GM18907 (cell line): ENCODE measurements around the gene TMTC2.
"Not testable (repeated sequence)": the region's sequence is repeated elsewhere in the genome, so short reads cannot be mapped to it uniquely, and the experiment has no call there.

Experiments used
- ATAC-seq: cut with Tn5 transposase; IDR thresholded peaks from one replicate; pipeline ENCODE4 v1.9.1; 2021; ENCODE audit warnings: mild to moderate bottlenecking, moderate library complexity; ENCODE audit not compliant: unreplicated experiment

Gene TMTC2

DNA sequence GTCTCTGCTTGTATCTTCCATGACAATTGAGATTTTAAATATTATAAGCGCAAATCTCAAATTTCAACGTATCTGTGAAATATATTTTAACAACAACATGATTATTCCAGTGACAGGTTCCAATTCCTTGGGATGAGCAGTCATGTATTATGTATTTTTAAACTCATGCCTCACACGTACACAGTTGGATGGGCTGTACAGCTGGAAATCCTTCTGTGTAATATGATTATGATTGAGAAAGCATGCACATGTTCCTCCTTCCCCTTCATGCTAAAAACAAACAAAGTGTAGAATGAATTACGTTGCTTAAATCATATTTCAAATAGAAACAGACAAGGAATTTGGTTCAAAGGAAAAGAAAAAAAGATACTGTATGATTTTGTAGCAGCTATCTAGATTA is 428.3 kb downstream of the TMTC2 start:
- ATAC-seq: no peak

DNA sequence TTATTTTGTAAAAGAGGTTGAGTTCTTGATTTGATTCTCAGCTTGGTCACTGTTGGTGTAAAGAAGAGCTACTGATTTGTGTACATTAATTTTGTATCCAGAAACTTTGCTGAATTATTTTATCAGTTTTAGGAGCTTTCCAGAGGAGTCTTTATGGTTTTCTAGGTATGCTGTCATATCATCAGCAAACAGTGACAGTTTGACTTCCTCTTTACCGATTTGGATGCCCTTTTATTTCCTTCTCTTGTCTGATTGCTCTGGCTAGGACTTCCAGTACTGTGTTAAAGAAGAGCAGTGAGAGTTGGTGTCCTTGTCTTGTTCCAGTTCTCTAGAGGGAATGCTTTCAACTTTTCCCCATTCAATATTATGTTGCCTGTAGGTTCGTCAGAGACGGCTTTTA is 431.2 kb downstream of the TMTC2 start:
- not testable (repeated sequence) for ATAC-seq

DNA sequence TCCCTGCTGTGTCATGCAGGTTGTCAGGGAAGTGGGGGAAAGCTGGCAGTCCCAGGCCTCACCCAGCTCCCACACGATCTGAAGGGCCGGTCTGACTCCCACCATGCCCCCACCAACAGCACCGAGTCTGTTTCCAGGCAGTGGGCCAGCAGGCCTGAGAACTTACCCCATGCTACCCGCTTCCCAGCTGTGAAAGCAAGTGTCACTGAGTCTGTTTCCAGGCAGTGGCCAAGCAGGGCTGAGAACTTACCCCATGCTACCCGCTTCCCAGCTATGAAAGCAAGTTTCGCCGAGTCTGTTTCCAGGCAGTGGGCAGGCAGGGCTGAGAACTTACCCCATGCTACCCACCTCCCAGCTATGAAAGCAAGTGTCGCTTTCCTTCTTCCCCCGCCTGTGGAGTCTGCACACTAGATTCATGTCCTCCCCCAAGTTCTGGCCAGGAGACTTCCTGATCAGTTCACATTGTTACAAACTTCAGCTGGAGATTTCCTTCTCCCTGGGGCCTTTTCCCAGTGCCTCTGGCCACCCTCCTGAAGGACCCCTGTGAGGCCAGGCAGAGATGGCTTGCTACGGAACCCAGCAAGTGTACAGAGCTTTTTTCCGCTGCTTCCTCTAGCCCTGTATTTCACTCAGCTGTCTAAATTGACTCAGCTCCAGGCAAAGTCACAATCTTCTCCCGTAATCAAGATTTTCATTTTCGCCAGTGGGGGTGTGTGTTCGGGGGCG is 435.4 kb downstream of the TMTC2 start:
- ATAC-seq: no peak

DNA sequence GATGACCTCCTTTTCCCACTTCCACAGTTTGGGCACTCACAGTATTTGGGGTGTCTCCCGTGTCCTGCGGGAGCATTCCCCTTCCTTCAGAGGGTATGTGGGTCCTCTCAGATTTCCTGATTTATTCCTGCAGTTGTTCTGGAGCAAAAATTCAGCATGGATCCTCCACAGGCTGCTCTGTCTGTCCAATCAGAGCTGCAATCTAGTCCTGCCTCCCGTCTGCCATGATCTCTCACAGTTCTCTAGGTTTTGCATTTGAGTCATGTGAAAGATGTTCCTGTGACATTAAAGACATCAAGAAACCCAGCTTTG is 435.9 kb downstream of the TMTC2 start:
- ATAC-seq: no peak

DNA sequence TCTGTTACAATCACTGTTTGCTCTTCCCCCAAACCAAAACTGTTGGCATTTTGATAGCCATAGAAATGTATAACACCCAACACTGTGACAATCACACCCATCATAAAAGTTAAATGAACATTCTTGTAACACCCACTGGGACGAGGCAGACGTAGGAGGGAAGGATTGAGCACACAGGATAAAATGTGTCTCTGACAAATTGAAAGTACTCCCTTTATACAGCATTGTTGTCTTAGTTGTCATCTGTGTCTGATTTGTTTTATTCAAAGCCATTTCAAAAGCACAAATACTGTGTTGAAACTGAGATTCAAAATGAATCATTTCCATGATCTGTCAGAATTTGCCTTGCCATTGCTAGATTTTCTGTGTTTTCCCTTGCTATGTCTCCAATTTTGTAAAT is 436.3 kb downstream of the TMTC2 start:
- ATAC-seq: no peak

DNA sequence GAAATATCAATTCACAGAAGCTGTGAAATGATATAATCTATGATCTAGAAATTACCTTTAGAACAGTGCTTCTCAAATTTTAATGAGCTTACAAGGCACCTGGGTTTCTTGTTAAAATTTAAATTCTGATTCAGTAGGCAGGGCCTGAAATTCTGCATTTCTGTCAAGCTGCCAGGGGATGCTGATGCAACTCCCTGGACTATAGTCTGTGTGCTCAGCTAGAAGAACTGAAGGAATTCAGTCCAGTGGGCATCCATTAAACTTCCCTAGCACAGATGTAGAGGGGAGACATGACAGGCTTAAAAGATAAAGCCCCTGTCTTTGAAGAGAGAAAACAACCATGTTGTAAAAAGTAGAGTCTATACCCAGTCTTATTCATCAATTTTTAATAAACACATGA is 441.8 kb downstream of the TMTC2 start:
- no peak for ATAC-seq

DNA sequence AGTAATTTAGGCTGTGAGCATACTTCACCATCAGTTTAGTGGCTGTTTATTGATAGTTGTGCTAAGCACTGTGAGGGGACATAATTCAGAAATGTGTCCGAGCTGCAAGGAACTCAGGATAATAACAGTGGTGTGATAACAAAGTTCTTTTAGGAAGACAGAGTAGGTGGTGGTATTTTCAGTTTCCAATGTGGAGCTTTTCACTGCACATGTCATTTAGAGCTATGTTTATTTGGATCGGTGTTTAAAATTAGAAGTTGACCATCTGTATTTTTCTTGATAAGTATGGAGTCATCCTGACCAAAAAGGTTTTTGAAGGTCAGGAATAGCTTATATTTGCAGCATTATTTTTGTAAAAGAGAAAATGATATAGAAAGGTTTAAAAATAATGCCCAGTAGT is 443.5 kb downstream of the TMTC2 start:
- ATAC-seq: no peak

DNA sequence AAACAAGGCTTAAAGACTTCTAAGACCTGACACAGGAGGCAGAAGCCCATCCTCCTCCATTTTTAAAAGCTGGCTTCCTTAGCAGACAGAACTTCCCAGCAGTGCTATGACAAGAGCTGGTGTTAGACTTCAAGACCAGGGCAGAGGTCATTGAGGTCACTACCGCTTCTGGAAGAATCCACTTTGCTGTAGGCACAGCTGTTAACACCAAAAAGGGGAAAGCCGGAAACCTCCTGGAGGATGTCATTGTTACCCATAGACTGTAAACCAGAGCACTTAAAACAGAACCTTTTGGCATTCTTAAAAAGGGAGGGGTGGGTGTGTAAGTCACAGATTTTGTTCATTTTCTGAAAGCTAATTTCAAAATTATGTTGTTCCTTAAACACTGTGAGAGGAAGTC is 445.7 kb downstream of the TMTC2 start:
- ATAC-seq: no peak

DNA sequence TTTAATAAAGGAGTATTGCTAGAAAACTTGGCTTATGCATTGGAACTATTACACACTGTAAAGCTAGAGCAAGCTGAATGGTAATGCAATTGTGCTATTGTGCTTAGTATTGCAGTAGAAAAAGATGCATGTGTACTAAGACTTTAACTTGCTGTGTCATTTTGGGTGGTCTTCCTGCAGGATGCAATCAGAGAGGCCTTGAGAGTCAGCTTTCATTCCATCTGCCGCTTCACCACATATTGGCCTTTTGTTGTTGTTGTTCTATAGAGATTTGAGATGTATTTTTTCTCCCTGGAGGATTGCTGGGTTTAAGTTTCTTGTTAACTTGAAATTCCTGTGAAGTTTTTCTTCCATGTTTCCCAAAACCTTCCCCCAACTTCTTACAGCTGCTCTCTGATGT is 449.7 kb downstream of the TMTC2 start:
- no peak for ATAC-seq

DNA sequence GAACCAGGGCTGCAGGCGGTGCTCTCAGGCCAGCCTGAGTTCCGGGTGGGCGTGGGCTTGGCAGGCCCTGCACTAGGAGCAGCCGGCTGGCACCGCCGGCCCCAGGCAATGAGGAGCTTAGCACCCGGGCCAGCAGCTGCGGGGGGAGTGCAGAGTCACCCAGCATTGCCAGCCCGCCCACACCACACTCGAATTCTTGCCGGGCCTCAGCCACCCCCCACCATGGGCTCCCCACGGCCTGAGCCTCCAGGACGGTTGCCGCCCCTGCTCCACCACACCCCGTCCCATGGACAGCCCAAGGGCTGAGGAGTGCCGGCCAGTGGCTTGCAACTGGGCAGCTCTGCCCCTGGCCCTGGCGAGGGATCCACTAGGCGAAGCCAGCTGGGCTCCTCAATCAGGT is 453.4 kb downstream of the TMTC2 start:
- ATAC-seq: no peak

DNA sequence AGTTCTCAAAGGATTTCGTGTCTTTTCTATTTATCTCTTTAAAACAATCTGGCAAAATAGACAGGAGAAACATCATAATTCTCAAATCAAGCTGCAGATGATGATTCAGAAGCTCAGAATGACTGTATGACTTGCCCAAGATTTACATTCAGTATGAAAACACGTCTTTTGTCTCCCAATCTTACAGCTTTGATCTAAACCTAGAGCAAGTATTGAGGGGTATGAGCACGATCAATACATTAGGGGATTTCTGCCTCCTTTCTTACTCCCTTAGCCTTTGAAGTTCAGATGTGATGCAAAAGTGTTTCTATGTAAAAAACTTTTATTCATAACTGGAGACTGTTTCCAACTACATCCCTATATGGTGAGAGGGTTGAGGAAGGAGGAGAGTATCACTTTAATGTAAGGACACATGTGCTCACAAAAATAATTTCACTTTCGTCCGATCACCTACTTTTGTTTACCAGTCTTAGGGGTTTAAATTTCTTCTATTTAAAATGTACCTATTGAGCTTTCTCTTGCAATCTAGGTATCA is 454.8 kb downstream of the TMTC2 start:
- no peak for ATAC-seq

DNA sequence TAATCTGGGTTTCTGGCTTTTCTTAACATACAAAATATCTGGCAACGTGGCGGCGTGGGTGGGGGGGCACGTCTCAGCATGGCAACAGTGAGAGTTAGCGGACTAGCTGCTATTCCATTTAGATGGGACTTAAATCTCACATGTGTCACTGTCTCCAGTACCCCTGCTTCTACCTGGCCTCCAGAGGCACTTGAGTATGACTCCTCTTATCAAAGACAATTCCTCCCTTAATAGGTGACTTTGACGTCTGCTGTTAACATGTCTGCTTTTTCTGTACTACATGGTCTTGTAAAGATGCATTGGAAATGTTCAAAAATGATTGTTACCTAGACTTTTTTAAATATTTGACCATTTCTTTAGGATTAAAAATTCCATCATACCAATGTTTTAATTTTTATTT is 456.2 kb downstream of the TMTC2 start:
- no peak for ATAC-seq

DNA sequence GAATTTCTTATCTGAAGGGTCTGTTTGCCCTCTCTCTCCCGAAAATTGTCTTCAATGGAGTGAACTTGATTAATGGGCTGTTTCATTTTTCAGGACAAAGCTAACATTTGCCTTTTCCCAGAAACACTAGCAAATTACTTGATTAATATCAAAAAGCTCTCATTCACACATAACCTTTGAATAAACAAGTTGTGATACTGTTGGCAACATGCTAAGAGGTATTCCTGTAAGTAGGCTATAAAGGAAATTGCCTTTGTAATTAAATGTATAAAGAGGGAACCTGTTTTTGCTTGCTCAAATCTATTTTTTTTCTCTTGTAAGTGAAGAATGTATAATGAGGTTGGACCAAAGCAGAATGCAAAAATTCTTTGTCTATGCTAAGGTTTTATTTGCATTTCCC is 457.2 kb downstream of the TMTC2 start:
- ATAC-seq: no peak

DNA sequence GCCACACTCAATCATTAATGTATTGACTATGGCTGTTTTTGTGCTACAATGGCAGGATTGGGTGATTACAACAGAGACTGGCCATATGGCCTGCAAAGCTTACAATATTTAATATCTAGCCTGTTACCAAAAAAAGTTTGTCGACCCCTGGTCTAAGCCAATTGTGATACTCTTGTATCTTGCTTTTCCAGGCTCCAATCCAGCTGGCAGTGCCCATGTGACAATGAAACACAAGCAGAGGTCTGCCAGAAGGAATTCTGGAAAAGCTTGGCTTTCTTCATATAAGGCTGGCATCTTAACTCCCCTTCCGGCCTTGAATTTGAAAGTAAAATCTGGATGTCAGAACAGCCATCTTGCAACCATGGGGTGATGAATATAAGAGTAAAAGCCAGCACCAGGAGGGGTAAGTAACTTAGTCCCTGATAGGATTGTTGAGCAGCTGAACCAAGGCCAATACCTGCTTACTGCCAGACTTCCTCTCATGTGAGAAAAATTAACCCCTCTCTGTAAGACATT is 458.7 kb downstream of the TMTC2 start:
- no peak for ATAC-seq

DNA sequence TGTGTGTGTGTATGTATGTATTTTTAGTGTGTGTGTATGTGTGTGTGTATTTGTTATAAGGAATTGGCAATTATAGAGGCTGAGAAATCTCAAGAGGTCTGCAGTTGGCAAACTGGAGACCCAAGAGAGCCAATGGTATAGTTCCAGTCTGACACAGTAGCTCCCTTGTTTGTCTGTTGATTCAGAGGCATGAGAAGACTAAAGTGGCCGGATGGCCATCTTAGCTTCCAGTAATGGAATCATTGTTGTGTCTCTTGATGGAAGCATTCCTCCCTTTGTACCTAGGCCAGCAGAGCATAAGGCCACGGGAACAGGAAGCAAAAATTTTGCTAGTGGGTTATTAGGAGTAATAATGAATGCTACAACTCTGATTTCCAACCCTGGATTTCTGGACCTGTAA is 460.6 kb downstream of the TMTC2 start:
- ATAC-seq: no peak

DNA sequence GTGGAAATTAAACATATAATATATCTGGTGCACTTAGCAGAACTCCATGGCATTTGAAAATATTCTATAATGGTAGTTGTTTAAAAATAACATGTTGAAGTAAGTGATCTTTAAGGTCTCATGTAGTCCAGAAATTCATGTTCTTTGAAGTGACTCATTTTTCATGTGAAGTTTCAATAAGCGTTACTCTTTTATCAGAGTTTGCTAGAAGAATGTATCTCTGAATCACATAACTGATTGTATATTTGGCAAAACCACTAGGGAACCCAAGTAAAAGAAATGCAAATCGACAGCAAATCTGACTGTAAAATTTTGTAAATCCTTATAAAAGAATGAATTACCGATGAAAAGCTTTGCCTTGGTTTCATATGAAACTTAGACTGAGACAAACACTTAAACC is 463.3 kb downstream of the TMTC2 start:
- no peak for ATAC-seq

DNA sequence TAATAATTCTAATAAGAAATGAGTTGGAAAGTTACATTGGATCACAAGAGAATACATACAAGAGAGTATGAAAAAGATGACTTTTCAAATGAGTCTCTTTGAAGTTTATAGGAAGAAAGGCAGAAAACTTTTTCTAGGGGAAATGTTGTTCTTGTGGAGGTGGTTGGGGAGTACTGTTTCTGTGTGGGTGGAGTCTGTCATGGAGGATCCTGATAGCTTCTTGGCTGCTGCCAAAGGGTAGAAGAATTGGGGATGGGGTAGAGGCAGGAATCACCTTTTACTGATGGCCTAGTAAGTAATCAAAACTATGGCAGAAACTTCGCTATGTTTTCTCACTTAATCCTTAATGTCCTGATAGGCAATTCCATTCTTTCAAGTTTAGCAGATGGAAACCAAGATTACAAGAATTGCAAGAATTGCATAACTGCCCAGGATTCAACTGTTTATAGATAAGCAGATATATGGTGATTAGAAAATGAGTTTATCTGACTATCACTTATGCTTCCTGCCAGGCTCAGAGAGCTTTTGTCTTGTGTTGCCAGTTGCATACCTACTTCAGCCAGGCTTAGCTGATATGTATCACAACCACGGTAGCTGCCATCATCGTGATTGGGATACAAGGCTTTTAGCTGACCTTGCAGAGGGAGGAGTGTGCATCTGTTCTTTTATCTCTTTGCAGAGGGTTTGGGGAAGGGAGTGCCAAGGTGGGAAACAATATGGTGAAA is 463.9 kb downstream of the TMTC2 start:
- ATAC-seq: no peak

DNA sequence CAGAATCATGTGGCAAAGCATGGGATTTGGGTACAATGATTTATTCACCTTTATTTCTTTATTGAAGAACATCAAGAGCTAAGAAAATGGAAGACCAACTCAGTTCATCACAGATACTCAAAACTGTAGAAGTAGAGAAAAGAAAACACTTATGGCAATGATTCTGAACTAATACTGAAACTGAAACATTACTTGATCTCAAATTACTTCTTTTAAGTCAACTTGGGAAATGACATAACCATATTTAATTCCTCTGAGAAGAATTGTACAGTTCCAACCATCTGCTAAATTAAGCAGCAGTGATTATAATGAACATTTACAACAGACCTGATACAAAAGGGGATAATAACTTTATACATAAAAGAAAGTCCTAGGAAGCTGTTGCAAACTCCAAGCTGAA is 466.5 kb downstream of the TMTC2 start:
- ATAC-seq: peak; percentile 52

DNA sequence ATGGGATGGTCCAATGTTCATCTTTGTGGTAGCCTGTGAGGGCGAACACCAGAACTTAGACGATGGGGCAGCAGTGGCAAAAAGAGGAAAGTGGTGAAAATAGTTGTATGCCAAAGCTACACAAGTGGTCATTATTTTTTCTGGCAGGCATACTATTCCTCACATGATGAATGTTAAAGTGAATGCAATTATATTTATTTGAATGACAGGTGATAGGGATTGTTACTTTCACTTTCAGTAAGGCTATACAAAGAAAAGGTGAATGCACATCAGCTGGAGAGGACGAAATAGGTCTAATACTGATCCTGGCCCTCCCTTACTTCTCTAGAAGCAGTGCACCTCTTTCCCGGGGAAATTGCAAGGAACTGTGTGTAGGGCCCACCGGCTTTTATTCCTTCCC is 470.1 kb downstream of the TMTC2 start:
- ATAC-seq: no peak

DNA sequence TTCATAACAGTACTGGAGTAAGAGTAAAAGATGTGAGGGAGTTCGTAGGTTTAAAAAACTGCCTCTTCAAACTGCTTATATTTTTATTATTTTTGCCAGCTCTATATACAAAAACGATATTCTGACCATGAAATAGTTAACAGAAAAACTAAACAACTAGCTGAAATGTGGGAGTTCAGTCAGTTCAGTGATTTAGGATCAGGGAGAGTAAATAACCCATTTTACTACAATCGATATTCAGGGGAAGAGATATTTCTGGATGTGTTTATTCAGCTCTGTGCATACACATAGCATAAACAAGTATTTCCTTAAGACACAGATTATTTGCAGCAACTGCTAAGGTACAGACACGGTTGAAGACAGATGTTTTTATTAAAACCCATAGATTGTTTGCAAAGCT is 470.9 kb downstream of the TMTC2 start:
- no peak for ATAC-seq

DNA sequence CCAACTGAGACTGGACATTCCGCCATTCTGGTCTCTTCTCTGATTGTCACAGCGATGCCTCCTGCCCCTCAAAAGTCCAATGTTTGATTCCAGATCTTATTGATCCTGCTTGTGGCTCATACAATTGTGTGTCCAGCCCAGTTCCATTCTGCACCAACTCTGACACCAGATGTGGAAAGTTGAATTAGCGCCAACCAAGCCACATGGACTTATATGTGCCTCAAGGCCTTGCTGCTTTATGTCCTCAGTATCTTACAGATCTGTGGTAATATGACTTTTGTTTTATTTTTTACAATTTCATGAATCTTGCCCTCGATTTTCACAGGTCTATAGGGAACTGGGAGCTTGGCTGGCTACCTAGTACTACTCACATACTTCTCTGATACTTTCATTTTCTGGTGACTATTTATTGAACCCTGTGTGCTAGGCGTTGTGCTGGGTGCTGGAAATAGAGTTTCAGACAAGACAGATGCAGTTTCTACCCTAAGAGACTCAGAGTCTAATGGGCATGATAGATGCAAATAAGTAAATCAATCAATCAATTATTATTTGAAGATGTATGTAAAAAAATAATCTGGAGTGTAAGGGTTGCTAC is 472.0 kb downstream of the TMTC2 start:
- ATAC-seq: no peak

DNA sequence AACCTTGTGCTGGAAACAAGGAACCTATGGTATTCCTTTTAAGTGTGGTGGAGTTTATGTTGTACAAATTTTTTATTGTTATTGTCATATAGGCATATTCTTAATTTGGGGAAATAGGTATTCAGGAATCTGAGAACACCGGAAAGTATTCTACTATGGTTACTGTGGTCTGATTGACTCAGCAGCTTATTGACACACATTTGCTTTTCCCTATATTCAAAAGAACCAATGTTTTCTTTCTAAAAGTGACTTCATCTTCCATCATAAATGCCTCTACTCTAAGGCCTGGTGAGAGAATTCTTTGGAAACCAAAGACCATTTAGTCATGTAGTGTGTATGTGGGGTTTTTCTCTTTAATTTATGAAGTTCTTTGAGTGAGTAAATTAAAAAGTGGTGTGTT is 474.8 kb downstream of the TMTC2 start:
- no peak for ATAC-seq
